Adrenal gland (tissue), 12 donors: ENCODE measurements around the gene RASSF7. TPM values are rescaled to one million over a fixed set of nuclear protein-coding genes. Genes with fewer than 3 reads are reported as not detected.

ENCODE experiments used
- DNase-seq, 7 donors: peaks; one replicate each; pipeline ENCODE4 v3.0.0-alpha.2; 2019 to 2020
- H3K27ac ChIP-seq, 5 donors: fragments of 200-600 bp; sonication (generic) in 4 of 5; 1 replicate in 3 of 5; 2 replicates in 2 of 5; pipeline versions ENCODE4 v1.5.1 to v1.8.0; 2016 to 2020; ENCODE audit warnings: mild to moderate bottlenecking in 1 of 5
- H3K27me3 ChIP-seq: fragments of 200-600 bp; 2 replicates; pipeline ENCODE4 v1.8.0; 2021
- H3K36me3 ChIP-seq, 2 donors: fragments of 200-600 bp; replicated peaks in 1 of 2; 1 replicate in 1 of 2; 2 replicates in 1 of 2; pipeline versions ENCODE4 v1.5.1 to v1.8.0; 2018 to 2022
- H3K4me1 ChIP-seq, 2 donors: fragments of 200-600 bp; replicated peaks in 1 of 2; 1 replicate in 1 of 2; 2 replicates in 1 of 2; pipeline versions ENCODE4 v1.5.1 to v1.8.0; 2018 to 2021
- H3K4me3 ChIP-seq, 4 donors: fragments of 200-600 bp; sonication (generic) in 3 of 4; one replicate each; pipeline ENCODE4 v1.5.1; 2016 to 2018
- H3K9me3 ChIP-seq, 3 donors: fragments of 200-600 bp; sonication (generic) in 1 of 3; replicated peaks in 1 of 3; 1 replicate in 2 of 3; 2 replicates in 1 of 3; pipeline versions ENCODE4 v1.5.1 to v1.8.0; 2016 to 2021
- POLR2A ChIP-seq, 2 donors: fragments of 450-650 bp; IDR thresholded peaks; one replicate each; pipeline ENCODE4 v1.6.1; 2017; ENCODE audit warnings: antibody characterized with exemption in 2 of 2, mild to moderate bottlenecking in 2 of 2, moderate library complexity in 1 of 2
- WGBS, 4 donors: extraction: QIAGEN DNeasy Blood & Tissue Kit in 2 of 4; methylation state at CpG; one replicate each; pipeline versions ENCODE4 v1.1.5 to v1.1.7; 2013 to 2017; 5-methylcytosine and 5-hydroxymethylcytosine counted together
- intact Hi-C, 2 donors: fragments of 100-400 bp; cut with DNase I; formaldehyde crosslinking; loops; one replicate each; pipeline versions ENCODE4 v1.14.1 to v1.15.0; 2022 to 2023
- microRNA counts, 2 donors: library from miRNA; unstranded; fragments of <30 nt; microRNA quantifications; one replicate each; lab custom pipeline; 2016
- microRNA-seq, 3 donors: library from miRNA; unstranded; fragments of <30 nt; microRNA quantifications; one replicate each; pipeline ENCODE4, GENCODE V29; 2017 to 2020
- polyA plus RNA-seq, 3 donors: library from polyadenylated mRNA; stranded (reverse); fragments of 200-250 nt in 2 of 3; fragments of 350-450 nt in 1 of 3; fragmentation: Illumina TruSeq in 1 of 3; extraction: RNeasy Lipid Tissue Mini Kit (QIAGEN cat#74804) in 1 of 3; gene quantifications; one replicate each; pipeline ENCODE4 v1.2.3, GENCODE V29; 2013 to 2014
- small RNA-seq, 2 donors: library from RNA; depleted of rRNA; stranded (forward); fragments of <200 nt; gene quantifications; one replicate each; pipeline ENCODE3, GENCODE V24; 2016
- total RNA-seq, 9 donors: library from RNA; depleted of rRNA in 4 of 9; stranded (reverse); fragments of >200 nt in 4 of 9; fragments of 120-200 nt in 1 of 9; fragmentation: NEBNext Ultra II Directional in 1 of 9; extraction: Animal tissue kit (Norgen Biotek cat#: 25700) in 1 of 9; gene quantifications; one replicate each; pipeline versions ENCODE4 v1.1.0 to v1.2.4, GENCODE V29; 2013 to 2023
- TF ChIP-seq, protein P1 (sequence below), 6 experiments: fragments of 450-650 bp in 4 of 6; fragments of 200-600 bp in 2 of 6; sonication (generic) in 1 of 6; IDR thresholded peaks; 1 replicate in 5 of 6; 2 replicates in 1 of 6; pipeline versions ENCODE4 v1.5.1 to v1.8.0; 2016 to 2021; ENCODE audit warnings: antibody characterized with exemption in 6 of 6, mild to moderate bottlenecking in 2 of 6, moderate library complexity in 1 of 6
- donor health status: healthy with polysubstance abuse.
- donor health status: Bipolar disorder and iron deficiency.
- donor health status: DM: yes; HTN: yes; CAD: no.
- donor health status: DM: no; HTN: no; CAD: no.
- donor health status: DM: no; HTN: no; CAD: no.
- donor health status: DM: yes; HTN: yes; CAD: no.

The RASSF7 gene
- total and polyA plus RNA-seq, 12 donors: 0.33 to 19.9 (median 7.8) TPM

DNA sequence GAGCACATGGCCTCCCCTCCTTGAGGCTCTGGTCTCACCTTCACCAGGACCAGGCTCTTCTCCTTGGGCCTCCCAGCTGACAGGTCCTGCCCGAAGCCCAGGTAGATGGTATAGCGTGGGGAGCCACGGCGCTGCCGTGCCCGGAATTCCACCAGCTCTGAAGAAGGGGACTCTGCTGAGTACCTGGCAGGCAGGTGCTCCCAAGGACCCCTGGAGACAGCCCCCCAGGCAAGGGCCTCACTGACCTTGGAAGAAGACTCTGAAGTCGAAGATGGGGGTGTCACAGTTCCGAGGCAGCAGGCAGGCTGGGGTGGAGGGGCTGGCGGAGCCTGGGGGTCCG lies 52.2 kb downstream of the RASSF7 start:
- 88 to 92% (median 90%) methylated on average over 4 to 10 of the region's 10 CpGs; no CpG with 5 or more reads in 1 of the 4 donors for WGBS, 4 donors
- Histone ChIP-seq H3K27ac (peak overlapping the region in 2 of 5 donors; percentile 26 to 98), H3K27me3 (no peaks in the 10 kb centered on the region), H3K4me3 (no peak overlapping the region), H3K4me1 (peaks cover 0 to 23% of the 10 kb centered on the region in 2 donors), H3K9me3 (no peaks in the 10 kb centered on the region), H3K36me3 (peaks cover 0 to 60% of the 10 kb centered on the region in 2 donors)
- intact Hi-C loops: loop anchor here in 1 of 2 donors (5.0 kb wide), 1 partner anchor 56 kb away; no protein-coding TSS in a partner anchor
- DNase-seq: no peak
- TF ChIP-seq, protein P1, sequence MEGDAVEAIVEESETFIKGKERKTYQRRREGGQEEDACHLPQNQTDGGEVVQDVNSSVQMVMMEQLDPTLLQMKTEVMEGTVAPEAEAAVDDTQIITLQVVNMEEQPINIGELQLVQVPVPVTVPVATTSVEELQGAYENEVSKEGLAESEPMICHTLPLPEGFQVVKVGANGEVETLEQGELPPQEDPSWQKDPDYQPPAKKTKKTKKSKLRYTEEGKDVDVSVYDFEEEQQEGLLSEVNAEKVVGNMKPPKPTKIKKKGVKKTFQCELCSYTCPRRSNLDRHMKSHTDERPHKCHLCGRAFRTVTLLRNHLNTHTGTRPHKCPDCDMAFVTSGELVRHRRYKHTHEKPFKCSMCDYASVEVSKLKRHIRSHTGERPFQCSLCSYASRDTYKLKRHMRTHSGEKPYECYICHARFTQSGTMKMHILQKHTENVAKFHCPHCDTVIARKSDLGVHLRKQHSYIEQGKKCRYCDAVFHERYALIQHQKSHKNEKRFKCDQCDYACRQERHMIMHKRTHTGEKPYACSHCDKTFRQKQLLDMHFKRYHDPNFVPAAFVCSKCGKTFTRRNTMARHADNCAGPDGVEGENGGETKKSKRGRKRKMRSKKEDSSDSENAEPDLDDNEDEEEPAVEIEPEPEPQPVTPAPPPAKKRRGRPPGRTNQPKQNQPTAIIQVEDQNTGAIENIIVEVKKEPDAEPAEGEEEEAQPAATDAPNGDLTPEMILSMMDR (IDR thresholded peaks at IDR 0.05): no peak
- TF ChIP-seq POLR2A (IDR thresholded peaks at IDR 0.05): no peak

DNA sequence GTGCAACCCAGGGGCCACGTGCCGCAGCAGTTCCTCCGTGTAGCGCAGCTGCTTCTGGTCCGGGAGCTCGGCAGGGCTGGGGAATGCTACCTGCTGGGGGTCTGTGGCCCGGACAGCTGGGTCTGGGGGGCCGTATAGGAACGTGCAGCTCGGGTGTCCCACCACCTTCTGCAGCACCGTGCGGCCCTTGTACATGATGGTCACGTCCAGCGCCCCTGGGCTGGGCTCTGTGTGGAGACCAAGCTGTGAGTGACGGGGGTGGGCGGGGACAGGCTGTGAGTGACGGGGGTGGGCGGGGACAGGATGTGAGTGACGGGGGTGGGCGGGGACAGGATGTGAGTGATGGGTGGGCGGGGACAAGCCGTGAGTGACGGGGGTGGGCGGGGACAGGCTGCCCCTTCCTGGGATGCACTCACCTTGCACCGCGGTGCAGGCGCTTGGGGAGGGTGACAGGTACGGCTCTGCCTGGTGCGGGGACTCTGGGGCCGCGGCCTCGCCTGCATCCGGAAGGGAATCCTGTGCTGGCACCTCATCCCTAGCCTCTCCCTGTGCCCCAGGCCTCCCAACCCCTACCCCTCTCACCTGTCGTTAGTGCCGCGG lies 52.7 kb downstream of the RASSF7 start:
- Histone ChIP-seq H3K27ac (peak overlapping the region in 2 of 5 donors; percentile 26 to 98), H3K4me3 (no peak overlapping the region), H3K36me3 (peaks cover 0 to 55% of the 10 kb centered on the region in 2 donors), H3K9me3 (no peaks in the 10 kb centered on the region), H3K4me1 (peaks cover 0 to 17% of the 10 kb centered on the region in 2 donors), H3K27me3 (no peaks in the 10 kb centered on the region)
- 69 to 79% (median 75%) methylated on average over 10 to 36 of the region's 36 CpGs for WGBS, 4 donors
- intact Hi-C loops: loop anchor here in 1 of 2 donors (5.0 kb wide), 1 partner anchor 56 kb away; no protein-coding TSS in a partner anchor
- TF ChIP-seq, protein P1 (IDR thresholded peaks at IDR 0.05): no peak
- DNase-seq: peak in 3 of 7 donors; percentile 50 to 86 (median 63)

MicroRNA genes within 50 kb of the gene (microRNA counts, 767-probe panel; counts per million panel counts)
- microRNA hsa-miR-210 (lab: Ali Mortazavi, UCI): 0 counts per million in 2 donors

Small RNA genes lying within 50 kb of the gene (microRNA-seq; reads per million reads assigned to microRNA genes)
- 69.8 to 95.2 (median 70.6) reads per million in 3 donors for gene MIR210

Small RNA genes lying within 50 kb of the gene (small RNA-seq; reads per million reads assigned to genes)
- gene MIR210: 5.0 reads per million in 2 donors

Other genes with a start within 250 kb of the RASSF7 start
- 100 to 1,000 TPM in 3 of 9 donors, 10 to 100 TPM in 6; 12.1 to 238 (median 84.5) TPM for gene IFITM1, start 246.9 kb upstream of the RASSF7 start, total RNA-seq
- 100 to 1,000 TPM in 2 of 3 donors, 10 to 100 TPM in 1; 84.6 to 360 (median 139) TPM for gene IFITM1, start 246.9 kb upstream of the RASSF7 start, polyA plus RNA-seq
- 100 to 1,000 TPM in 8 of 9 donors, 10 to 100 TPM in 1; 80.5 to 946 (median 291) TPM for gene IFITM3, start 240.1 kb upstream of the RASSF7 start, total RNA-seq
- 1,000 to 10,000 TPM in 1 of 3 donors, 100 to 1,000 TPM in 2; 454 to 1,592 (median 502) TPM for gene IFITM3, start 240.1 kb upstream of the RASSF7 start, polyA plus RNA-seq
- 1 to 10 TPM in 4 of 9 donors, under 1 TPM in 3, not detected in 2; 0.29 to 4.6 (median 1.1) TPM for gene B4GALNT4, start 191.5 kb upstream of the RASSF7 start, total RNA-seq
- gene B4GALNT4, start 191.5 kb upstream of the RASSF7 start, polyA plus RNA-seq: 10 to 100 TPM in 1 of 3 donors, 1 to 10 TPM in 1, under 1 TPM in 1; 0.15 to 30.3 (median 9.1) TPM
- gene PKP3, start 166.8 kb upstream of the RASSF7 start, total RNA-seq: under 1 TPM in 3 of 9 donors, not detected in 6; 0.45 to 0.65 (median 0.65) TPM
- gene PKP3, start 166.8 kb upstream of the RASSF7 start, polyA plus RNA-seq: under 1 TPM in 1 of 3 donors, not detected in 2; 0.37 TPM
- 10 to 100 TPM in 7 of 9 donors, 1 to 10 TPM in 2; 5.7 to 70.0 (median 21.1) TPM for gene SIGIRR, start 146.0 kb upstream of the RASSF7 start, total RNA-seq
- gene SIGIRR, start 146.0 kb upstream of the RASSF7 start, polyA plus RNA-seq: 100 to 1,000 TPM in 1 of 3 donors, 10 to 100 TPM in 1, 1 to 10 TPM in 1; 2.7 to 111 (median 80.4) TPM
- 1 to 10 TPM in 1 of 9 donors, under 1 TPM in 3, not detected in 5; 0.52 to 2.2 (median 0.79) TPM for gene ANO9, start 119.0 kb upstream of the RASSF7 start, total RNA-seq
- gene ANO9, start 119.0 kb upstream of the RASSF7 start, polyA plus RNA-seq: 1 to 10 TPM in 2 of 3 donors, under 1 TPM in 1; 0.07 to 2.9 (median 1.2) TPM
- 10 to 100 TPM; 20.7 to 85.9 (median 41.4) TPM for gene PTDSS2, start 110.7 kb upstream of the RASSF7 start, total RNA-seq
- 100 to 1,000 TPM in 1 of 3 donors, 10 to 100 TPM in 2; 11.0 to 109 (median 53.7) TPM for gene PTDSS2, start 110.7 kb upstream of the RASSF7 start, polyA plus RNA-seq
- 100 to 1,000 TPM; 103 to 342 (median 252) TPM for gene RNH1, start 53.7 kb upstream of the RASSF7 start, total RNA-seq
- 100 to 1,000 TPM in 2 of 3 donors, 10 to 100 TPM in 1; 36.3 to 125 (median 110) TPM for gene RNH1, start 53.7 kb upstream of the RASSF7 start, polyA plus RNA-seq
- 10 to 100 TPM; 10.8 to 45.0 (median 36.7) TPM for gene HRAS, start 25.4 kb upstream of the RASSF7 start, total RNA-seq
- 100 to 1,000 TPM in 2 of 3 donors, 10 to 100 TPM in 1; 18.7 to 190 (median 164) TPM for gene HRAS, start 25.4 kb upstream of the RASSF7 start, polyA plus RNA-seq
- gene LRRC56, start 23.4 kb upstream of the RASSF7 start, total RNA-seq: 1 to 10 TPM in 2 of 9 donors, under 1 TPM in 6, not detected in 1; 0.32 to 1.7 (median 0.82) TPM
- gene LRRC56, start 23.4 kb upstream of the RASSF7 start, polyA plus RNA-seq: 1 to 10 TPM in 2 of 3 donors, not detected in 1; 1.7 to 4.3 TPM
- 1 to 10 TPM in 8 of 9 donors, under 1 TPM in 1; 0.35 to 9.1 (median 6.0) TPM for gene LMNTD2, start 232 bp upstream of the RASSF7 start, total RNA-seq
- 10 to 100 TPM in 2 of 3 donors, under 1 TPM in 1; 0.20 to 21.0 (median 12.7) TPM for gene LMNTD2, start 232 bp upstream of the RASSF7 start, polyA plus RNA-seq
- gene PHRF1, start 15.5 kb downstream of the RASSF7 start, total RNA-seq: 10 to 100 TPM; 17.2 to 42.2 (median 29.0) TPM
- 10 to 100 TPM in 2 of 3 donors, 1 to 10 TPM in 1; 8.7 to 62.3 (median 23.3) TPM for gene PHRF1, start 15.5 kb downstream of the RASSF7 start, polyA plus RNA-seq
- gene IRF7, start 55.0 kb downstream of the RASSF7 start, total RNA-seq: 10 to 100 TPM in 5 of 9 donors, 1 to 10 TPM in 4; 3.6 to 28.3 (median 10.0) TPM
- 10 to 100 TPM in 2 of 3 donors, under 1 TPM in 1; 0.81 to 87.6 (median 25.9) TPM for gene IRF7, start 55.0 kb downstream of the RASSF7 start, polyA plus RNA-seq
- 1 to 10 TPM in 5 of 9 donors, under 1 TPM in 3, not detected in 1; 0.44 to 5.2 (median 1.2) TPM for gene CDHR5, start 64.0 kb downstream of the RASSF7 start, total RNA-seq
- gene CDHR5, start 64.0 kb downstream of the RASSF7 start, polyA plus RNA-seq: under 1 TPM; 0.31 to 0.61 (median 0.56) TPM
- gene SCT, start 66.2 kb downstream of the RASSF7 start, total RNA-seq: under 1 TPM in 1 of 9 donors, not detected in 8; 0.67 TPM
- under 1 TPM in 1 of 3 donors, not detected in 2; 0.61 TPM for gene SCT, start 66.2 kb downstream of the RASSF7 start, polyA plus RNA-seq
- 1 to 10 TPM in 1 of 9 donors, under 1 TPM in 6, not detected in 2; 0.28 to 1.1 (median 0.34) TPM for gene DRD4, start 76.3 kb downstream of the RASSF7 start, total RNA-seq
- 1 to 10 TPM in 2 of 3 donors, not detected in 1; 1.2 to 1.3 TPM for gene DRD4, start 76.3 kb downstream of the RASSF7 start, polyA plus RNA-seq
- gene DEAF1, start 134.3 kb downstream of the RASSF7 start, total RNA-seq: 10 to 100 TPM; 32.8 to 57.3 (median 54.8) TPM
- 100 to 1,000 TPM in 1 of 3 donors, 10 to 100 TPM in 2; 20.6 to 131 (median 67.0) TPM for gene DEAF1, start 134.3 kb downstream of the RASSF7 start, polyA plus RNA-seq
- 10 to 100 TPM; 11.1 to 85.3 (median 33.8) TPM for gene TMEM80, start 134.8 kb downstream of the RASSF7 start, total RNA-seq
- gene TMEM80, start 134.8 kb downstream of the RASSF7 start, polyA plus RNA-seq: 10 to 100 TPM; 14.8 to 33.8 (median 26.0) TPM
- 10 to 100 TPM in 8 of 9 donors, 1 to 10 TPM in 1; 2.7 to 57.7 (median 34.3) TPM for gene EPS8L2, start 145.3 kb downstream of the RASSF7 start, total RNA-seq
- gene EPS8L2, start 145.3 kb downstream of the RASSF7 start, polyA plus RNA-seq: 10 to 100 TPM in 2 of 3 donors, 1 to 10 TPM in 1; 9.7 to 51.9 (median 25.6) TPM
- 100 to 1,000 TPM in 8 of 9 donors, 10 to 100 TPM in 1; 83.2 to 167 (median 153) TPM for gene TALDO1, start 186.5 kb downstream of the RASSF7 start, total RNA-seq
- 100 to 1,000 TPM in 2 of 3 donors, 10 to 100 TPM in 1; 64.3 to 117 (median 100) TPM for gene TALDO1, start 186.5 kb downstream of the RASSF7 start, polyA plus RNA-seq
- gene GATD1, start 216.5 kb downstream of the RASSF7 start, total RNA-seq: 100 to 1,000 TPM in 4 of 9 donors, 10 to 100 TPM in 5; 33.7 to 156 (median 93.4) TPM
- gene GATD1, start 216.5 kb downstream of the RASSF7 start, polyA plus RNA-seq: 100 to 1,000 TPM in 1 of 3 donors, 10 to 100 TPM in 2; 20.3 to 176 (median 49.3) TPM
- gene CEND1, start 229.1 kb downstream of the RASSF7 start, total RNA-seq: 1 to 10 TPM in 3 of 9 donors, under 1 TPM in 2, not detected in 4; 0.42 to 4.9 (median 1.9) TPM
- 10 to 100 TPM in 1 of 3 donors, 1 to 10 TPM in 2; 1.6 to 14.5 (median 4.2) TPM for gene CEND1, start 229.1 kb downstream of the RASSF7 start, polyA plus RNA-seq
- gene SLC25A22, start 237.3 kb downstream of the RASSF7 start, total RNA-seq: 10 to 100 TPM in 7 of 9 donors, 1 to 10 TPM in 2; 8.2 to 41.3 (median 16.5) TPM
- 10 to 100 TPM in 2 of 3 donors, 1 to 10 TPM in 1; 7.7 to 18.8 (median 14.0) TPM for gene SLC25A22, start 237.3 kb downstream of the RASSF7 start, polyA plus RNA-seq
- 10 to 100 TPM in 4 of 9 donors, 1 to 10 TPM in 5; 3.5 to 28.8 (median 9.8) TPM for gene PIDD1, start 244.3 kb downstream of the RASSF7 start, total RNA-seq
- gene PIDD1, start 244.3 kb downstream of the RASSF7 start, polyA plus RNA-seq: 100 to 1,000 TPM in 1 of 3 donors, 10 to 100 TPM in 1, under 1 TPM in 1; 0.93 to 110 (median 51.7) TPM
- gene RPLP2, start 249.0 kb downstream of the RASSF7 start, total RNA-seq: 1,000 to 10,000 TPM in 5 of 9 donors, 100 to 1,000 TPM in 4; 190 to 2,046 (median 1,036) TPM
- gene RPLP2, start 249.0 kb downstream of the RASSF7 start, polyA plus RNA-seq: 1,000 to 10,000 TPM in 2 of 3 donors, 100 to 1,000 TPM in 1; 496 to 2,473 (median 1,460) TPM